Peyer's patch (tissue), 4 donors: ENCODE measurements around the gene MARK3.

ENCODE experiments used
- POLR2A ChIP-seq, 2 donors: fragments of 450-650 bp; IDR thresholded peaks; one replicate each; pipeline ENCODE4 v1.5.1; 2017; ENCODE audit warnings: antibody characterized with exemption in 2 of 2, mild to moderate bottlenecking in 2 of 2, moderate library complexity in 2 of 2
- TF ChIP-seq, protein P1 (sequence below), 6 experiments: fragments of 450-650 bp in 4 of 6; fragments of 200-600 bp in 2 of 6; sonication (generic) in 1 of 6; IDR thresholded peaks; one replicate each; pipeline ENCODE4 v1.5.1; 2017 to 2019; ENCODE audit warnings: antibody characterized with exemption in 6 of 6, mild to moderate bottlenecking in 3 of 6, moderate library complexity in 1 of 6

DNA sequence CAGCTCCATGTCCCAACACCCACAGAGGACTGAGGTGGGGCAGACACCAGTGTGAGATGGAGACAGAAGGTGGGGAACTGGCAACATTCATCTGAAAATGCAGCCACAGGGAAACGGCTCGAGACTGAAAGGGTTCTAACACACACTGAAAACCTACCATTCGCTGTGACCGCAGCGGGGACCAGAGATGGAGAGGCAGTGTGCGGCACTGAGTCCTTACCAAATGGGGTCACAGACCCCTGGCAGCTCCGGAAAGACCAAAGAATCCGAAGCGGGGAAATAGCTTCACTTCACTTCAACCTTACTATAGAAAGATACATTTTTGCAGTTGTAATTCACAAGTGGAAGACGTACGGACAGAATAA lies 167.6 kb downstream of the MARK3 start:
- no peak for TF ChIP-seq POLR2A (IDR thresholded peaks at IDR 0.05)
- TF ChIP-seq, protein P1, sequence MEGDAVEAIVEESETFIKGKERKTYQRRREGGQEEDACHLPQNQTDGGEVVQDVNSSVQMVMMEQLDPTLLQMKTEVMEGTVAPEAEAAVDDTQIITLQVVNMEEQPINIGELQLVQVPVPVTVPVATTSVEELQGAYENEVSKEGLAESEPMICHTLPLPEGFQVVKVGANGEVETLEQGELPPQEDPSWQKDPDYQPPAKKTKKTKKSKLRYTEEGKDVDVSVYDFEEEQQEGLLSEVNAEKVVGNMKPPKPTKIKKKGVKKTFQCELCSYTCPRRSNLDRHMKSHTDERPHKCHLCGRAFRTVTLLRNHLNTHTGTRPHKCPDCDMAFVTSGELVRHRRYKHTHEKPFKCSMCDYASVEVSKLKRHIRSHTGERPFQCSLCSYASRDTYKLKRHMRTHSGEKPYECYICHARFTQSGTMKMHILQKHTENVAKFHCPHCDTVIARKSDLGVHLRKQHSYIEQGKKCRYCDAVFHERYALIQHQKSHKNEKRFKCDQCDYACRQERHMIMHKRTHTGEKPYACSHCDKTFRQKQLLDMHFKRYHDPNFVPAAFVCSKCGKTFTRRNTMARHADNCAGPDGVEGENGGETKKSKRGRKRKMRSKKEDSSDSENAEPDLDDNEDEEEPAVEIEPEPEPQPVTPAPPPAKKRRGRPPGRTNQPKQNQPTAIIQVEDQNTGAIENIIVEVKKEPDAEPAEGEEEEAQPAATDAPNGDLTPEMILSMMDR (IDR thresholded peaks at IDR 0.05), result no peak
